MM.1S (cell line): Measurements from ENCODE around the gene SPATA9.

Source experiments
- DNase-seq: peaks from one replicate; pipeline ENCODE4 v3.0.0-alpha.2; 2015
- H2AFZ ChIP-seq: fragments of 300-600 bp; sonication (generic); 2 replicates; pipeline ENCODE4 v1.6.0; 2016; ENCODE audit warnings: antibody characterized with exemption, low read length
- H3F3A ChIP-seq: fragments of 300-600 bp; sonication (generic); 2 replicates; pipeline ENCODE4 v1.6.1; 2016; ENCODE audit warnings: mild to moderate bottlenecking, antibody characterized with exemption, low read length, moderate library complexity, mixed read lengths; ENCODE audit not compliant: insufficient read depth
- H3K27ac ChIP-seq: fragments of 300-600 bp; sonication (generic); 2 replicates; pipeline ENCODE4 v1.5.1; 2016; ENCODE audit warnings: mild to moderate bottlenecking, low read length
- H3K27me3 ChIP-seq: fragments of 300-600 bp; sonication (generic); replicated peaks from 2 replicates; pipeline ENCODE4 v1.6.0; 2016; ENCODE audit warnings: low read length; ENCODE audit not compliant: insufficient read depth
- H3K36me3 ChIP-seq: fragments of 300-600 bp; sonication (generic); replicated peaks from 2 replicates; pipeline ENCODE4 v1.6.1; 2016; ENCODE audit warnings: mild to moderate bottlenecking, low read length, mixed read lengths; ENCODE audit not compliant: insufficient read depth
- H3K4me1 ChIP-seq: fragments of 300-600 bp; sonication (generic); 2 replicates; pipeline ENCODE4 v1.6.1; 2016; ENCODE audit warnings: low read length, mixed read lengths
- H3K4me2 ChIP-seq: fragments of 300-600 bp; sonication (generic); 2 replicates; pipeline ENCODE4 v1.6.0; 2016; ENCODE audit warnings: low read depth, low read length
- H3K4me3 ChIP-seq: fragments of 300-600 bp; sonication (generic); 2 replicates; pipeline ENCODE4 v1.5.1; 2016; ENCODE audit warnings: low read length, mixed read lengths
- H3K79me2 ChIP-seq: fragments of 300-600 bp; sonication (generic); 2 replicates; pipeline ENCODE4 v1.6.1; 2016; ENCODE audit warnings: mixed run types, low read length, mixed read lengths
- H3K9ac ChIP-seq: fragments of 300-600 bp; sonication (generic); 2 replicates; pipeline ENCODE4 v1.6.1; 2016; ENCODE audit warnings: low read length, mixed read lengths
- H3K9me2 ChIP-seq: fragments of 300-600 bp; sonication (generic); replicated peaks from 2 replicates; pipeline ENCODE4 v1.6.1; 2016; ENCODE audit warnings: mild to moderate bottlenecking, low read length, mixed read lengths; ENCODE audit not compliant: insufficient read depth
- H3K9me3 ChIP-seq: fragments of 300-600 bp; sonication (generic); replicated peaks from 2 replicates; pipeline ENCODE4 v1.6.1; 2016; ENCODE audit warnings: mild to moderate bottlenecking, low read length, mixed read lengths; ENCODE audit not compliant: insufficient read depth
- H4K20me1 ChIP-seq: fragments of 300-600 bp; sonication (generic); 2 replicates; pipeline ENCODE4 v1.6.1; 2016; ENCODE audit warnings: mild to moderate bottlenecking, low read length, moderate library complexity, mixed read lengths; ENCODE audit not compliant: insufficient read depth
- EZH2 ChIP-seq: fragments of 300-600 bp; sonication (generic); optimal IDR thresholded peaks from 2 replicates; pipeline ENCODE3; 2017; ENCODE audit warnings: low read depth, mild to moderate bottlenecking, antibody characterized with exemption, low read length, mixed read lengths
- EZH2phosphoT487 ChIP-seq: fragments of 300-600 bp; sonication (generic); IDR thresholded peaks from 2 replicates; pipeline ENCODE4 v1.6.1; 2018; ENCODE audit warnings: antibody characterized with exemption, low read length
- TF ChIP-seq, protein P1 (sequence below): fragments of 300-600 bp; sonication (generic); IDR thresholded peaks from 2 replicates; pipeline ENCODE4 v1.5.1; 2016; ENCODE audit warnings: antibody characterized with exemption, low read length, mixed read lengths

SPATA9 gene

GRCh38 chr5:95631255-95631958 lies 51.4 kb downstream of the SPATA9 start:
- Histone ChIP-seq H3K9me2 (no peaks in the 10 kb centered on the region), H3F3A (no peaks in the 10 kb centered on the region), H3K9ac (no peak overlapping the region), H3K9me3 (no peaks in the 10 kb centered on the region), H3K79me2 (no peaks in the 10 kb centered on the region), H3K4me3 (no peak overlapping the region), H3K36me3 (no peaks in the 10 kb centered on the region), H2AFZ (peak overlapping the region; percentile 22; the same call in 1 of the 2 replicates), H3K27me3 (no peaks in the 10 kb centered on the region), H3K4me2 (no peak overlapping the region), H3K27ac (no peak overlapping the region), H3K4me1 (peaks cover 5% of the 10 kb centered on the region; the same call in 1 of the 2 replicates), H4K20me1 (no peaks in the 10 kb centered on the region)
- TF ChIP-seq EZH2phosphoT487 (no peak), EZH2 (no peak)
- TF ChIP-seq, protein P1, sequence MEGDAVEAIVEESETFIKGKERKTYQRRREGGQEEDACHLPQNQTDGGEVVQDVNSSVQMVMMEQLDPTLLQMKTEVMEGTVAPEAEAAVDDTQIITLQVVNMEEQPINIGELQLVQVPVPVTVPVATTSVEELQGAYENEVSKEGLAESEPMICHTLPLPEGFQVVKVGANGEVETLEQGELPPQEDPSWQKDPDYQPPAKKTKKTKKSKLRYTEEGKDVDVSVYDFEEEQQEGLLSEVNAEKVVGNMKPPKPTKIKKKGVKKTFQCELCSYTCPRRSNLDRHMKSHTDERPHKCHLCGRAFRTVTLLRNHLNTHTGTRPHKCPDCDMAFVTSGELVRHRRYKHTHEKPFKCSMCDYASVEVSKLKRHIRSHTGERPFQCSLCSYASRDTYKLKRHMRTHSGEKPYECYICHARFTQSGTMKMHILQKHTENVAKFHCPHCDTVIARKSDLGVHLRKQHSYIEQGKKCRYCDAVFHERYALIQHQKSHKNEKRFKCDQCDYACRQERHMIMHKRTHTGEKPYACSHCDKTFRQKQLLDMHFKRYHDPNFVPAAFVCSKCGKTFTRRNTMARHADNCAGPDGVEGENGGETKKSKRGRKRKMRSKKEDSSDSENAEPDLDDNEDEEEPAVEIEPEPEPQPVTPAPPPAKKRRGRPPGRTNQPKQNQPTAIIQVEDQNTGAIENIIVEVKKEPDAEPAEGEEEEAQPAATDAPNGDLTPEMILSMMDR, result no peak
- no peak for DNase-seq

DNA sequence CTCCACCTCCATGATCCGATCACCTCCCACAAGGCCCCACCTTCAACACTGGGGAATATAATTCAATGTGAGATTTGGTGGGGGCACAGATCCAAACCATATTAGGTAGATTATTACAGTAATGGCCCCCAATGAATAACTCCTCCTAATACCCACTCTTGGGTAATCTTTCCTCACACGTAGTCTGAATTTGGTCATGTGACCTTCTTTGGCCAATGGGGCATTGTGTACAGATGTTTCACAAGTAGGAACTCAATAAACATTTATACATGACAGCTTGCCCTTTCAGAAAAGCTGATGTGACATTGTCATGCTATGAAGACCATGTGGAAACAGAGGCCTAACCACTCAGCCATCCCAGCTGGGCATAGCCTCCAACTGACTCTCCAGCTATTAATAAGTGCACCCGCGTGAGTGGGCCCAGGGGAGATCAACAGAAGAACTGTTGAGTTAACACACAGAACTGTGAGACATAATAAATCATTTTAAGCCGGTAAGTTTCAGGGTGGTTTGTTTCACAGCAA lies 52.3 kb downstream of the SPATA9 start:
- Histone ChIP-seq H3K9me2 (no peaks in the 10 kb centered on the region), H3K9ac (no peak overlapping the region), H2AFZ (no peak overlapping the region), H4K20me1 (no peaks in the 10 kb centered on the region), H3K9me3 (no peaks in the 10 kb centered on the region), H3K27me3 (no peaks in the 10 kb centered on the region), H3K4me2 (no peak overlapping the region), H3K4me1 (peaks cover 5% of the 10 kb centered on the region; the same call in 1 of the 2 replicates), H3K27ac (no peak overlapping the region), H3K79me2 (no peaks in the 10 kb centered on the region), H3K4me3 (no peak overlapping the region), H3F3A (no peaks in the 10 kb centered on the region), H3K36me3 (no peaks in the 10 kb centered on the region)
- DNase-seq, result no peak
- TF ChIP-seq, protein P1, result no peak
- no peak for TF ChIP-seq EZH2
- no peak for TF ChIP-seq EZH2phosphoT487

DNA sequence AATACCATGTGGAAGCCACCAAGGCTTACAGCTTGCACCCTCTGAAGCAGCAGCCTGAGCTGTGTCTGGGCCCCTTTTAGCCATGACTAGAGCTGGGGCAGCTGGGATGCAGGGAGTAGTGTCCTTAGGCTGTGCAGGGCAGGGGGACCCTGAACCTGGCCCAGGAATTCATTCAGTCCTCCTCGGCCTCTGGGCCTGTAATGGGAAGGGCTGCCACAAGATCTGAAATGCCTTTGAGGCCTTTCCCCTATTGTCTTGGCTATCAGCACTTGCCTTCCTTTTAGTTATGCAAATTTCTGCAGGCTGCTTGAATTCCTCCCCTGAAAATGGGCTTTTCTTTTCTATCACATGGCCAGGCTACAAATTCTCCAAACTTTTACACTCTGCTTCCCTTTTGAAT lies 53.9 kb downstream of the SPATA9 start:
- Histone ChIP-seq H3K9me2 (no peaks in the 10 kb centered on the region), H3K9ac (no peak overlapping the region), H3F3A (no peaks in the 10 kb centered on the region), H3K4me3 (no peak overlapping the region), H3K9me3 (no peaks in the 10 kb centered on the region), H4K20me1 (no peaks in the 10 kb centered on the region), H3K4me1 (peaks cover 5% of the 10 kb centered on the region; the same call in 1 of the 2 replicates), H3K27ac (no peak overlapping the region), H3K36me3 (no peaks in the 10 kb centered on the region), H2AFZ (no peak overlapping the region), H3K4me2 (no peak overlapping the region), H3K79me2 (no peaks in the 10 kb centered on the region), H3K27me3 (no peaks in the 10 kb centered on the region)
- TF ChIP-seq, protein P1, result no peak
- no peak for TF ChIP-seq EZH2phosphoT487
- no peak for TF ChIP-seq EZH2
- no peak for DNase-seq
